Thyroid gland (tissue), 4 donors: Measurements from ENCODE around the gene UFSP2.

ENCODE experiments used
- CTCF ChIP-seq, 6 experiments: fragments of 200-600 bp in 3 of 6; fragments of 450-650 bp in 3 of 6; sonication (generic) in 3 of 6; IDR thresholded peaks; one replicate each; pipeline ENCODE4 v1.5.1; 2016 to 2019; ENCODE audit warnings: antibody characterized with exemption in 6 of 6, mild to moderate bottlenecking in 2 of 6, inconsistent platforms in 1 of 6, moderate library complexity in 1 of 6
- POLR2A ChIP-seq, 2 donors: fragments of 450-650 bp; IDR thresholded peaks; one replicate each; pipeline ENCODE4 v1.6.1; 2017; ENCODE audit warnings: antibody characterized with exemption in 2 of 2, mild to moderate bottlenecking in 2 of 2, moderate library complexity in 1 of 2

DNA sequence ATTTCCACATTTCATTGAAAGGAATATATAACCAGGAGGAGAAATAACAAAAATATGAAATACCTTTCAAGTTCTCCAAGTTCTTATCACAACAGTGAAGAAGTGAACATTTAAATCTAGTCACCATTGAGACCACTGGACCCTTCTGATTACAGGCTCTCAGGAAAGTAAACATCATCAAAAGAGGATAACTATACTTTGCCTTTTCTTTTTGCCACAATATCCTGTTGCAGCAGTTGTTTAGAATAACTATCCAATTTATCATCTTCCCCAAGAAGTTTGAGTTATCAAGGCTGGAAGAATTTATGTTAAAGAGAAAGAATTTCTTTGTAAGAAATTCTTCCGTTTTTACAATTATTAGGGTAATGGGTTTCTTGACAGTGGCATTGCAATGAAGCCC, 33.6 kb downstream of the UFSP2 start:
- no peak for TF ChIP-seq CTCF (IDR thresholded peaks at IDR 0.05)
- no peak for TF ChIP-seq POLR2A (IDR thresholded peaks at IDR 0.05)
